Measurements from ENCODE around the gene CEP72. TPM values are rescaled to one million over a fixed set of nuclear protein-coding genes. Genes with fewer than 3 reads are reported as not detected.

Gene CEP72
- total RNA-seq, 1 donor from 2014 or later: 7.0 TPM

DNA sequence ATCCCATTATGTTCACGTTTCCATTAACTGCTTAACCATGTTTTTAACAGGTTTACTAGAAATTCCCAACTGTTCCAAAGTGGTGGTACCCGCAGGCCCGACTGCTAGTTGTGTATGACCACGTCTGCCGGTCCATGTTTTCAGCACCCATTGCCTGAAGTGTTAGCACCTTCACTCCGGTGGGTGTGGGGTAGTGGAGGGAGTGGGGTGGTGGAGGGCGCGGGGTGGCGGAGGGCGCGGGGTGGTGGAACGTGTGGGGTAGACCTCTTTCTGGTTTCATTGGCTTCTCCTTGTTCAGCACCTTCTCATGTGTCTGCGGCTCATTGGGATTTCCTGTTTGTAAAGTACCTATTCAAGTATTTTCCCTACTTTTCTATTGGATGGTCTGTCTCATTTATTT, 43.3 kb downstream of the CEP72 start:
- Histone ChIP-seq H3K9me3 (ENCODE audit: insufficient read depth, low read depth, low read length) (no peaks in the 10 kb centered on the region), H3K27me3 (ENCODE audit: insufficient read depth, low read length) (no peaks in the 10 kb centered on the region), H2AFZ (ENCODE audit: low read depth, low read length) (no peak overlapping the region), H3K4me2 (ENCODE audit: low read length) (no peak overlapping the region), H3K4me1 (ENCODE audit: insufficient read depth, low read length) (peaks cover 11% of the 10 kb centered on the region), H4K20me1 (ENCODE audit: insufficient read depth, low read length) (no peaks in the 10 kb centered on the region), H3K27ac (ENCODE audit: low read depth, low read length) (no peak overlapping the region), H3K36me3 (ENCODE audit: insufficient read depth, low read length) (no peaks in the 10 kb centered on the region), H3K9ac (ENCODE audit: low read length) (no peak overlapping the region), H3K4me3 (ENCODE audit: insufficient read depth, low read depth, low read length) (no peak overlapping the region), H3K79me2 (ENCODE audit: insufficient read depth, low read length) (no peaks in the 10 kb centered on the region)
- Mint-ChIP-seq H3K27ac (ENCODE audit: unreplicated experiment) (no peak overlapping the region), H3K4me1 (ENCODE audit: low read depth, unreplicated experiment) (peaks cover 14% of the 10 kb centered on the region), H3K27me3 (ENCODE audit: low read depth, unreplicated experiment) (no peaks in the 10 kb centered on the region), H3K4me3 (ENCODE audit: unreplicated experiment) (no peak overlapping the region), H3K36me3 (ENCODE audit: low read depth, unreplicated experiment) (peaks cover 4% of the 10 kb centered on the region), H3K9me3 (ENCODE audit: unreplicated experiment) (no peaks in the 10 kb centered on the region)
- DNase-seq (ENCODE audit: low read depth): no peak
- FAIRE-seq: no peak
- TF ChIP-seq, protein P1, sequence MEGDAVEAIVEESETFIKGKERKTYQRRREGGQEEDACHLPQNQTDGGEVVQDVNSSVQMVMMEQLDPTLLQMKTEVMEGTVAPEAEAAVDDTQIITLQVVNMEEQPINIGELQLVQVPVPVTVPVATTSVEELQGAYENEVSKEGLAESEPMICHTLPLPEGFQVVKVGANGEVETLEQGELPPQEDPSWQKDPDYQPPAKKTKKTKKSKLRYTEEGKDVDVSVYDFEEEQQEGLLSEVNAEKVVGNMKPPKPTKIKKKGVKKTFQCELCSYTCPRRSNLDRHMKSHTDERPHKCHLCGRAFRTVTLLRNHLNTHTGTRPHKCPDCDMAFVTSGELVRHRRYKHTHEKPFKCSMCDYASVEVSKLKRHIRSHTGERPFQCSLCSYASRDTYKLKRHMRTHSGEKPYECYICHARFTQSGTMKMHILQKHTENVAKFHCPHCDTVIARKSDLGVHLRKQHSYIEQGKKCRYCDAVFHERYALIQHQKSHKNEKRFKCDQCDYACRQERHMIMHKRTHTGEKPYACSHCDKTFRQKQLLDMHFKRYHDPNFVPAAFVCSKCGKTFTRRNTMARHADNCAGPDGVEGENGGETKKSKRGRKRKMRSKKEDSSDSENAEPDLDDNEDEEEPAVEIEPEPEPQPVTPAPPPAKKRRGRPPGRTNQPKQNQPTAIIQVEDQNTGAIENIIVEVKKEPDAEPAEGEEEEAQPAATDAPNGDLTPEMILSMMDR (IDR thresholded peaks at IDR 0.05; ENCODE audit: insufficient read depth, low read depth, low read length): no peak
- no peak for TF ChIP-seq EZH2 (IDR thresholded peaks at IDR 0.05; ENCODE audit: insufficient read depth, low read length)

DNA sequence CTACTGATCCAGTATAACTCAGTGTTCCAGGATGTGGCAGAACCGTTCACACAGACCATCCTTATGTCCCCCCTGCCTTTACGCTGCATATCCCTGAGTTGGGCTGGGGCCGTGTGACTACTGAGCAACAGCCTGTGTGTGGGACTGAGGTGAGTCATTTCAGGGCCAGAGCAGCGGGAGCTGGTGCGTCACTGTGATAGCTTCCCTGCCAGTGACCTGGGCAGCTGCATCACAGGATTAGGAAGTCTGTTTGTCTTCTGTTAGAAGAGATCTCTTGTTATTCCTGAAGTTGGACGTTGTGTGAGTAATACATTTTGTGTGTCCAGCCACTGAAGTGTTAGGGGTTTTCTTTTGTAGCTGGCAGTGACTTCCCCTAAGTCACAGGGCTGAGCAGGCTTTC, 45.4 kb downstream of the CEP72 start:
- H3K27me3 ChIP-seq (ENCODE audit: insufficient read depth, low read length): no peaks in the 10 kb centered on the region
- H3K27ac ChIP-seq (ENCODE audit: low read depth, low read length): peak overlapping the region; percentile 93
- FAIRE-seq (no peak), DNase-seq (ENCODE audit: low read depth) (peak; percentile 95)
- no peaks in the 10 kb centered on the region for H3K79me2 ChIP-seq (ENCODE audit: insufficient read depth, low read length)
- peaks cover 2% of the 10 kb centered on the region for H3K9me3 ChIP-seq (ENCODE audit: insufficient read depth, low read depth, low read length)
- TF ChIP-seq EZH2 (IDR thresholded peaks at IDR 0.05; ENCODE audit: insufficient read depth, low read length): no peak
- TF ChIP-seq, protein P1 (IDR thresholded peaks at IDR 0.05; ENCODE audit: insufficient read depth, low read depth, low read length): no peak
- peak overlapping the region; percentile 94 for H3K27ac Mint-ChIP-seq (ENCODE audit: unreplicated experiment)
- no peak overlapping the region for H3K4me3 ChIP-seq (ENCODE audit: insufficient read depth, low read depth, low read length)
- H2AFZ ChIP-seq (ENCODE audit: low read depth, low read length): no peak overlapping the region
- no peaks in the 10 kb centered on the region for H3K9me3 Mint-ChIP-seq (ENCODE audit: unreplicated experiment)
- no peak overlapping the region for H3K4me3 Mint-ChIP-seq (ENCODE audit: unreplicated experiment)
- H3K36me3 ChIP-seq (ENCODE audit: insufficient read depth, low read length): no peaks in the 10 kb centered on the region
- H4K20me1 ChIP-seq (ENCODE audit: insufficient read depth, low read length): no peaks in the 10 kb centered on the region
- H3K4me1 ChIP-seq (ENCODE audit: insufficient read depth, low read length): peaks cover 11% of the 10 kb centered on the region
- peak overlapping the region; percentile 40 for H3K4me2 ChIP-seq (ENCODE audit: low read length)
- no peaks in the 10 kb centered on the region for H3K27me3 Mint-ChIP-seq (ENCODE audit: low read depth, unreplicated experiment)
- peaks cover 4% of the 10 kb centered on the region for H3K36me3 Mint-ChIP-seq (ENCODE audit: low read depth, unreplicated experiment)
- H3K9ac ChIP-seq (ENCODE audit: low read length): peak overlapping the region; percentile 71
- peaks cover 14% of the 10 kb centered on the region for H3K4me1 Mint-ChIP-seq (ENCODE audit: low read depth, unreplicated experiment)

DNA sequence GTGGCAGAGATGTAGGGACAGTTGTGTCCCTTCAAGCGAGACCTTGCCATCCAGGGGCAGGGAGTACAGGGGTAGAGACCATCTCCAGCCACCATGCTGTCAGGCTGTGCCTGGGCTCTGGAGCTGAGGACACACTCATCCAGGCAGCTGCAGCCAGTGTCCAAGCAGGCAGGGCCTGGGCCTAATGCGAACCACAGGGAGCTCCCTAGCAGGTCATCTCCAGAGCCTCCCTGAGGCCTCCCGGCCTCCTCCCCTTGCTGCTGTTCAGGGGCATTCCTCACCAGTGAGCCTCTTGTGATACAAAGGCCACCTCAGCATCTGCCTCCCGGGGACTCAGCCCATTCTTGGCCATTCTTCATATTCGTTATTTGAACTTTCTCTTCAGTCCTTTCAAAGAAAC, 46.0 kb downstream of the CEP72 start:
- Histone ChIP-seq H3K36me3 (ENCODE audit: insufficient read depth, low read length) (no peaks in the 10 kb centered on the region), H3K9ac (ENCODE audit: low read length) (peak overlapping the region; percentile 71), H3K79me2 (ENCODE audit: insufficient read depth, low read length) (no peaks in the 10 kb centered on the region), H2AFZ (ENCODE audit: low read depth, low read length) (no peak overlapping the region), H3K4me3 (ENCODE audit: insufficient read depth, low read depth, low read length) (no peak overlapping the region), H4K20me1 (ENCODE audit: insufficient read depth, low read length) (no peaks in the 10 kb centered on the region), H3K9me3 (ENCODE audit: insufficient read depth, low read depth, low read length) (peaks cover 2% of the 10 kb centered on the region), H3K27ac (ENCODE audit: low read depth, low read length) (peak overlapping the region; percentile 93), H3K4me2 (ENCODE audit: low read length) (peak overlapping the region; percentile 40), H3K4me1 (ENCODE audit: insufficient read depth, low read length) (peaks cover 11% of the 10 kb centered on the region), H3K27me3 (ENCODE audit: insufficient read depth, low read length) (no peaks in the 10 kb centered on the region)
- TF ChIP-seq, protein P1 (IDR thresholded peaks at IDR 0.05; ENCODE audit: insufficient read depth, low read depth, low read length): no peak
- TF ChIP-seq EZH2 (IDR thresholded peaks at IDR 0.05; ENCODE audit: insufficient read depth, low read length): no peak
- H3K36me3 Mint-ChIP-seq (ENCODE audit: low read depth, unreplicated experiment): peaks cover 6% of the 10 kb centered on the region
- H3K27me3 Mint-ChIP-seq (ENCODE audit: low read depth, unreplicated experiment): no peaks in the 10 kb centered on the region
- no peak overlapping the region for H3K4me3 Mint-ChIP-seq (ENCODE audit: unreplicated experiment)
- no peaks in the 10 kb centered on the region for H3K9me3 Mint-ChIP-seq (ENCODE audit: unreplicated experiment)
- DNase-seq (ENCODE audit: low read depth): no peak
- peak overlapping the region; percentile 94 for H3K27ac Mint-ChIP-seq (ENCODE audit: unreplicated experiment)
- H3K4me1 Mint-ChIP-seq (ENCODE audit: low read depth, unreplicated experiment): peaks cover 14% of the 10 kb centered on the region
- FAIRE-seq: no peak

Measured in astrocyte (in vitro differentiated cells and primary cell).